Activated CD8-positive, alpha-beta memory T cell treated with anti-CD3 and anti-CD28 coated beads for 1 hour (primary cell): Measurements from ENCODE around the gene CYP2D6.

Experiments used
- DNase-seq, 2 donors: peaks; one replicate each; pipeline ENCODE4 v3.0.0-alpha.2; 2020; ENCODE audit warnings: low read depth in 1 of 2; ENCODE audit errors: extremely low read depth in 1 of 2

The CYP2D6 gene

GRCh38 chr22:42090596-42091454 lies 39.8 kb downstream of the CYP2D6 start, which contains the start of gene NDUFA6:
Gene NDUFA6, minus strand, starts transcription at chr22:42090772. Its CDS starts 28 bp downstream, at chr22:42090744.
- peak; percentile 93 to 98 for DNase-seq

DNA sequence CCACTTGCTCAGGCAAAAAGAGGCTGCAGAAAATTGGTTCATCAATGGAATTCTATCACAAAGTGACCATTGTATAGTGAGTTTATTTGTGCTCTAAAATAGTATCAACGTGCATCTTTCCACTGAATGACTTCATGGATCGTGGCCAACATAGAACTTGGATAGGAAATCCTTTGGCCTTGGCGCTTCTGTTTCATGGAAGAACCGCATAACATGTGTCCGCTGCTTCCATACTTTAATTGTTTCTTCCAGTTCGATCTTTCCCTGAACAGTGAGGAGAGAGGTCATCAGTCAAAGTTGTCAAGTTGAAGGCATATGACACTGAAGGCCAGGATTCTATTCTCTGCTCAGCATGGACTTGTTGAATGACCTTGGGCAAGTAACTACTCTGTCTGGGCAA lies 44.6 kb downstream of the CYP2D6 start:
- DNase-seq = no peak

- DNase-seq = no peak
These were observed 45.7 kb downstream of the CYP2D6 start for GRCh38 chr22:42084874-42085273.

GRCh38 chr22:42083119-42083518 lies 47.5 kb downstream of the CYP2D6 start:
- DNase-seq = no peak

DNA sequence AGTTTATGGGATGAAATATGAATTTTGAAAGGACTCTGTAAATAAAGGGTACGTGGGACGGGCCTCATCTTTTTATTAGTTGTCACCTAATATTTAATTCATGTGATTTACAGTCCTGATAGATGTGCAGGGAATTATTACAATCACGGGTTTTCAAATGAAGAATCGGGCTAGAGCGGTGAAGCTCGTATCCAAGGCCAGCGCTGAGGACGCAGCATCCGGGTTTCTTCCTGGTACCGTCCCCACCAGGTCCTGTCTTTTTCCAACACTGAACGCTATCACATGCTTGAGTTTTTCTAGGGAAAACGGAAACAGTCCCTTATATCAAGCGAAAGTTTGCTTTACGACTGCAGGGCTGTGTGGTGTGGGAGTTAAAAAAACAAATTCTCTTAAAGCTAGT lies 50.3 kb downstream of the CYP2D6 start:
- no peak for DNase-seq

GRCh38 chr22:42079319-42080251 lies 51.0 kb downstream of the CYP2D6 start, which contains the start of gene SMDT1:
Gene SMDT1, plus strand, starts transcription at chr22:42079700. Its CDS starts 69 bp downstream, at chr22:42079769.
- DNase-seq = peak; percentile 96 to 97

- DNase-seq = no peak
These were observed 51.9 kb downstream of the CYP2D6 start for GRCh38 chr22:42078469-42079318.

- DNase-seq = no peak
These were observed 53.0 kb downstream of the CYP2D6 start for GRCh38 chr22:42077486-42078125.

DNA sequence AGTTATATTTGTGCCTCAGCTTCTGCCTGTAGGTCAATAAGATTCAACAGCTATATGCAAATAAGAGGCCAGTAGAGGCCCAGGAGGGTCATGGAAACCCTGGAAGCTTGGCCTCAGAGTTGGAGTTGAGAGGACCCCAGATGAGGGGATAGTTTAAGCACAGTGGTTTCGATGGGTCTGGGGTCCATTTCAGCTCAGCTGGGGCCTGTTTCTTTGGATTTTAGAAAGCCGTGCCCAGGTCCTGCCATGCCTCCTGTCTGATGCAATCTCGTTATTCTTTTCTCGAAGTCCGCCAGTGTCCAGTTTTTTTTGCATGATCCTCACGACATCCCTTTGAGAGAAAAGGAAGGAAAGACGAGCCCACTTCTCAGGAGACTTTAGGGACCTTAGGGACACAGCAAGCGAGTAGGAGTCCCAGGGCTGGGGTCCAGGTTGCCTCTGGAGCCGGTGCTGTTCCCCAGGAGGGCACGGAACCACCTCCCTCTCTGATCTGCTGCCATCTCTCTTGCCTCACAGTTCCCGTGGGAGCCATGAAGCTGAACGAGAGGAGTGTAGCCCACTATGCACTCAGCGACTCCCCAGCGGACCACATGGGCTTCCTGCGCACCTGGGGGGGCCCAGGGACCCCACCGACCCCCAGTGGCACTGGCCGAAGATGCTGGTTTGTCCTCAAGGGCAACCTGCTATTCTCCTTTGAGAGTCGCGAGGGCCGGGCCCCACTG lies 53.7 kb downstream of the CYP2D6 start:
- no peak for DNase-seq
